T1000 (cell line): ENCODE results near the gene XPR1.
A peak's percentile ranks its signal among the peaks of the same experiment; 100 is the strongest.

Experiments used
- DNase-seq: peaks from one replicate; lab custom pipeline; 2025; ENCODE audit warnings: mixed read lengths; lab: John Stamatoyannopoulos, UW

Gene XPR1

GRCh38 chr1:180631766-180632325 is at the start of gene XPR1:
XPR1 (plus strand) TSS chr1:180632022; CDS start chr1:180632202, 180 bp downstream.
- peak; percentile 97 for DNase-seq

DNA sequence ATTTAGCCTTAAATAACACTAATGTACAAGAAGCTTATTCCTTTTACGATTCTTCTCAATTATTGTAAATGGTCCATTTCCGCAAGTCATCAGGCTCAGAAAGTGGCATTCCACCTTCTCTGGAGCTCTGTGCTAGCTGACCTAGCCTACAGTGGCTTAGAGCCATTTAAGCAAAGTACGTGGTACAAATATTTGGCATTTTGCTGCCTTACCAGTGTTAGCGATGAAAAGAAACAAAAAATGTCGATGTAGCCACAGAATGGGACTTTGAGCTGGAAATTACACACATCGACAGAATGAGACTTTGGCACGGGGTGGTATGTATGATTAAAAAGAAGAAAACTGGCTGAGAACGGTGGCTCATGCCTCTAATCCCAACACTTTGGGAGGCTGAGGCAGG is 47.0 kb upstream of the XPR1 start:
- DNase-seq = no peak

- DNase-seq = no peak
These were observed 45.8 kb upstream of the XPR1 start for GRCh38 chr1:180585994-180586359.

DNA sequence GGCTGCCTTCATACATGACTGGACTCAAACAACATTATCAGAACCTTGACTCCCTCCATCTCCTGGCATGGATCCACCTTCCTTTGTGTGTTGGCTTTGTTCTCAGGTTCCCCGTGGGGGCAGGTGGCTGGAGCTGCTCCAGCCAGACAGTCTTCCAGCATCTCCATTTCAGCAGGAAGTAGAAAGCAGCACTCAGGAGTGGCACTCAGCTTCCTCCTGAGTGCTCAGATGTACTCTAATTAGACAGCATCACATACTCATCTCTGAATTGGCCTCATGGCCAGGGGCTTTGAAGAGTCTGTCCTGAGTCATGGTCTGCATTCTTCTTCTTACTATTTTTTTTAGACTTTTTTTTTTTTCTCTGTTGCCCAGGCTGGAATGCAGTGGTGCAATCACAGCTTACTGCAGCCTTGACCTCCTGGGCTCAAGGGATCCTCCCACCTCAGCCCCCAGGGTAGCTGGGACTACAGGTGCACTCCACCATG is 45.1 kb upstream of the XPR1 start:
- DNase-seq = no peak

GRCh38 chr1:180588121-180588520 is 43.7 kb upstream of the XPR1 start:
- no peak for DNase-seq

DNA sequence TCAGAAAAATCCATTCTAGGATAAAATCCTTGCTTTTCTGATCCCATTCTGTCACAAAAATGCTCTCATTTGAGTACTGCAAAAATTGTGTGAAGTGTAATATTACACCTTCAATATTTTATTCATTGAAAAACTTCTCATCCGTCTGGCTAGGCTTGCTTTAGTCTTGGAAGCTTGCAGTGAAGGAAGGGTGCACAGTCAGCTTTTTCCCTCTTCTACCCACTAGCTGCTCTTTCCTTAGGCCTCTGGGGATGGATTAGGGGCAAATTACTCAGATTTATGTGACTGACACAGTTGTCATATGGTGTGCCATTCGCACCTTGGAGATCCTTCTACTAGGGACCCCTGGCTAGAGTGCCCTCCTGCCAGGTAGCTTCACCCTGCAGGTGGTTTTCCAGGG is 40.9 kb upstream of the XPR1 start:
- no peak for DNase-seq

GRCh38 chr1:180593382-180593781 is 38.4 kb upstream of the XPR1 start:
- no peak for DNase-seq

DNA sequence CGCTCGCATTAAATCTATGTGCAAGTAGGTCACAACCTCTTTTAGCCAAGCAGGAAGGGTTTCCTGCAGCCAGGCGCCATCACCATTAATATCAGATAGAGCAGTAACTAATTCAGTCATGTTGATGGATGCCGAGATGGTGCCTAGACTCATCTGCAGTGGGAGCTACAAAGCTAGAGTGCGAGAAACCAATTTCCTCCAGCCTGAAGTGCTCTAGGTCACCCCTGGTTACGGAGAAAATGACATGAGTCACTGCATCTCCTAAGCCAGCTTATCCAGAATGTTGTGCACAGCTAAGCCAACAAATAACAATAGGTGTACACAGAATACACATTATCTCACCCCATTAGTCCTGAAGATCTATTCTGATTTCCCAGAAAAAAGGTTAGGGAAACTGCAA is 37.1 kb upstream of the XPR1 start:
- DNase-seq = no peak

GRCh38 chr1:180595966-180596365 is 35.9 kb upstream of the XPR1 start:
- no peak for DNase-seq

DNA sequence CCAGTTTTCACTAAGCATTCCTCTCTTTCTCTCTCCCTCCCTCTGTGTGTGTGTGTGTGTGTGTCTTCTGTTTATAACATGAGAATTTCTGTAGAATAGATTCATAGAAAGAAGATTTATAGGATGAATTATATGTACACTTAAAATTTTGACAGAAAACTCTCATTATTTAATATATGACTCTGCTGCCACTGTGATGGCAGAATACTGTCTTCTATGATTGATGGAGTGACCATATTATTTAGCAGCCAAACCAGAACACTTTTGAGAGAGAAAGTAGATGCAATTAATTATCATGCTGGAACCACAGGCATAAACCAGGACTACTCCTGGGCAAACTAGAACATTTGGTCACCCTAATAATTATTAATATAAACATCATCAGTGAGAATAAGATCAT is 34.3 kb upstream of the XPR1 start:
- no peak for DNase-seq

DNA sequence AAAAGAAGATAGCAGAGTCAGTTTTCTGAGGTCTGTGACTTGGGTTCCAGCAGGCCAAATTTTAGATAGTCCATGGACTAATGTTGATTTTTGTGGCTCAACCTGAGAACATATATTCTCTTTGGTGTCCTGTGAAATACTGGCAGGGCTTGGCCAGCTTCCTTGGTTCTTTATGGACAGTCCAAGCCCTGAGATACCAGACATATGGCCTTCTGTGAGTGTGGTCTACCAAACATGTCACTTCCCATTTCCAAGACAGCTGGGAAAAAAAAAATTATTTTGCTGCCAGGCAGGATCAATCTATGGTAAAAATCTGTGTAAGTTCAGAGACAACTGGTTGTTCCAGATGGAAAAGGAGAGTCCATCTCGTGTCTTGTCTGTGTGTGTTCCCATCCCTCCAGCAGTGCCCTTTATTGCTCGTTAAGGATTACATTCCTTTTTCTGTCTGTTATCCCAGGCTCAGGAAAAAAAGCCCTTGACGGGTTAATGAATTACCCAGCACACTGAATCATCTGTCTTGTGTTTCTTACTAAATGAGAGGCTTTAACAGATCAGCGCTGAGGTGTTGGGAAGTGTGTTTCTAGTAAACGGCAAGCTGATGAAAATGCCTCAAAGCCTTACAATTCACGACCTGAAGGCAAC is 33.4 kb upstream of the XPR1 start:
- DNase-seq = no peak

GRCh38 chr1:180600343-180600742 is 31.5 kb upstream of the XPR1 start:
- no peak for DNase-seq

DNA sequence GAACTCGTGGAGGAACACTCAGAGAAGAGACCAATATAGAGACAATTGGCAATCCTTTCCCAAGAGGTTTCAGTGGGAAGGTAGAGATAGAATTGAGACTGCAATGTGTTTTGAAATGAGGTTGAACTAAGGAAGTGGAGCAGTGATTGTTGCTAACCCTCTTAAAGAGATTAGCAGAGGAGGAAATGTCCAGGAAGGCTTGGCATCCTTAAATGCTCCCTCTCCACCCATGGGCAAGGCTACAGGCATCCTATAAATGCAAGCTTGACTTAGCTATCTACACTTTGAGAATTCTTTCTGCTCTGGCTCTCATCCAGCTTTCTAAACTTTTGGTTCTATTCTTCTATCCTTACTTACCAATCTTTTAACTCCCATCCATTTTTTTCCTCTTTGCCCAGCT is 30.3 kb upstream of the XPR1 start:
- no peak for DNase-seq

DNA sequence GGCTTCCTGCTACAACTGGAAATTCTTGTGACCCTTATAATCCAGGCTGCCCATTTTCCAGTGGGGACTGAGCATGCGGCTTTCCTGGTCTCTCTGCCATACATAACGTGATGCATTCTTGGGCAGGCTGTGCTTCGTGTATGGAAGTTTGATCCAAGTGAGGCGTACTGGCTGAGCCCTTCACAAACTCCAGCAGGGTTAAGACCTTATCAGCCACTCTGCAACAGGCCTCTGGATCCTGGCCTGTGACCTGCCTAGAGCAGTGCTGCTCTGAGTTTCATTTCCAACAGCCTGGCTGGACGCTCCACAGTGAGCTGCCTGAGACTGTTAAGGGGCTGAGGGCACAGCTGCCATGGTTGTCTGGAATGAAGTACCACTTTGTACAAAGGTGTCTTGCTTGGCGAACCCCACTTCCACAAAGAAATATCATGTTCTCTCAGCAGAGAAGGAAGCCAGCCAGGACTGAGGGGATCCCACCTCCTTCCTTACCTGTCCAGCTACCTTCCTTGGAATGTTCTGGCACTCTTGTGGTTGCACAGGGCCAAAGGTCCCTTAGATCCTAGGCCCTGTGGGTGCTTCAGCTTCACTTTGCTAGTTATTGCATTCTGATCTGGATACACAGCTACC is 28.5 kb upstream of the XPR1 start:
- no peak for DNase-seq

DNA sequence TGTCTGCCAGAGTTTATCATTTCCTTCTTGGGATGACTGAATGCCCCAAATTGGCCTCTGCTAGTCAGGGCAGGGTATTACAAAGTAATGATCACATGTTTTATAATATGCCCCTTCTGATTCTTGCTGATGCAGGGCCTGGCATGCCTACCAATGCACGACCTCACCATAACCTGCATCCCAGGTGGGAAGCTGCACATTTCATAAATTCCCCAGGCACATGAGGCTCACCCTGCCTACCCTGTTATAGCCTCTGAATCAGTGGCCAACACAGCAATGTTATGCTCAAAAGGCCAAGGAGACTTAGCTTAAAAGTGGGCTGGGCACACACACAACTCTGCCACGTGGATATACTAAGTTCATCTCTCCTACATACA is 28.0 kb upstream of the XPR1 start:
- DNase-seq = no peak

DNA sequence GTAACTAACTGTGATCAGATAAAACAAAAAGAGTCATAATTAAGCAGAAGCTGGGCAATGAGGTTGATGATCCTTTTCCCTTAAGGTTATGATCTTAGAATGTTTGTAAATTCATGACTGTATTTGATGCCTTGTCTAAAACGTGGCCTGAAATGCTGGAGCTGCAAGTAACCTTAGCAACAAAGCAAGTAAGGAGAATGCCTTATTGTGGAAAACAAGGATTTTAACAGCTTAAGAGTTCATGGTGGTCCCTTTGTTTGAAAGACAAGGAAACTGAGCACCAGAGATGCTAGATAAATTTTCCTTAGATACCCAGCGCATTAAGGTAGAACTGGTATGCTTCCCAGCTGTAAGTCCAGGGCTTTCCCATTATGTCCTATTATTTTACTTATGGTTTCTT is 25.7 kb upstream of the XPR1 start:
- no peak for DNase-seq

GRCh38 chr1:180609643-180610555 is 21.9 kb upstream of the XPR1 start:
- no peak for DNase-seq

DNA sequence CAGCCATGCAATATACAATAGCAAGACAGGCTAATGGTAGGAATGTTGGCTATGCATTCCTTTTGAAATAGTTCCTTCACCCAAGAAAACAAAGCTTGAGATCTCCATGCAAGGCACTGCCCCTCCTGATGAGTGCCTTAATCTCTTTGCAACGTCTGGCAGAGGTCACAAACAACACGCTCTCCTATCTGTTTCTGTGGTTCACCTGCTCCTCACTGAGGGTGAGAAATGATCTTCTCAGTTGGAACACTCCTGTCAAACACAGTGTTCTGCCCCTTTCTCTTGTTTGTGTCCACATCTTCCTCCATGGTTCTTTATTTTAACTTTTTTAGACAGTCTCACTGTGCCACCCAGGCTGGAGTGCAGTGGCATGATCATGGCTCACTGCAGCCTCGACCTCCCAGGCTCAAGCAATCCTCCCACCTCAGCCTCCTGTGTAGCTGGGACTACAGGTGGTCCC is 21.2 kb upstream of the XPR1 start:
- no peak for DNase-seq

GRCh38 chr1:180611016-180611930 is 20.5 kb upstream of the XPR1 start:
- DNase-seq = no peak

- no peak for DNase-seq
These were observed 19.2 kb upstream of the XPR1 start for GRCh38 chr1:180612632-180613031.

- no peak for DNase-seq
These were observed 17.1 kb upstream of the XPR1 start for GRCh38 chr1:180614730-180615129.
